NCI-H748 (cell line): ENCODE measurements around the gene GPR17.

Source experiments
- DNase-seq: peaks from one replicate; lab custom pipeline; 2025; ENCODE audit not compliant: unreplicated experiment; lab: John Stamatoyannopoulos, UW

Gene GPR17

DNA sequence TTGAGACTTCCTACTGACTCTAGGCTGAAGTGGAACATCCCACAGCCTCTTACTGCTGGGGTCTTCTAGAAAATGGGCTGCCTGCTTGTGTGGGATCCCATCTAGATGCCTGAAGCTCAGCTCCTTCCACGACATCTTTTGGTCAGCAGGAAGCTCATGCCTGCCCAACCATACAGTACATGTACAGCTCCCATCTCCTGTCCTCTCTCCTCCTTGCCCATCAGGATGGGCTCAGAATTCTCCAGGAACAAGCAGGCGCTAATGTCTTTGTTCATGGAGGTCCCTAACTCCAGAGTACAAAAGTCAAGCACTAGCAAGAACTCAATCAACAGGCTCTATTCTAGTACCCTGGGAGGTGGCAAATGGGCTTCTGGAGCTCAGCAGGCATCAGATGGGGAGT lies 31.7 kb upstream of the GPR17 start:
- no peak for DNase-seq

DNA sequence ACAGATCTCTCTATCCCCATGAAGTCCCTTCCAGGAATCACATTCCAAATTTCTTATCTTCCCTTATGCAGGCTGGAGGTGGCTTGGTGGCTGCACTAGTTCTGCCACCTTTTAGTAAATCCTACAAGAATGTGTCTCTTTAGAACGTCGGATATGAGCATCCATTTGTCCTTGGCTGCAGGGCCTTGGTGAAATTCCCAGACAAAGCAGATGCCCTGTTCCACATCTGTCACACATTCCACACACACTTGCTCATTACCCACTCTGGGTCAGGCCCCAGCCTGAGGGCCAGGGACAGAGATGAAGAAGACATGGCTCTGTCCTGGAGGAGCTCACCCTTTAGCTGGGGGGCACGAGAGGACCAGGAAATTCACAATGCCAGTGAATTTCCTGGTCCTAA lies 31.2 kb upstream of the GPR17 start:
- no peak for DNase-seq

DNA sequence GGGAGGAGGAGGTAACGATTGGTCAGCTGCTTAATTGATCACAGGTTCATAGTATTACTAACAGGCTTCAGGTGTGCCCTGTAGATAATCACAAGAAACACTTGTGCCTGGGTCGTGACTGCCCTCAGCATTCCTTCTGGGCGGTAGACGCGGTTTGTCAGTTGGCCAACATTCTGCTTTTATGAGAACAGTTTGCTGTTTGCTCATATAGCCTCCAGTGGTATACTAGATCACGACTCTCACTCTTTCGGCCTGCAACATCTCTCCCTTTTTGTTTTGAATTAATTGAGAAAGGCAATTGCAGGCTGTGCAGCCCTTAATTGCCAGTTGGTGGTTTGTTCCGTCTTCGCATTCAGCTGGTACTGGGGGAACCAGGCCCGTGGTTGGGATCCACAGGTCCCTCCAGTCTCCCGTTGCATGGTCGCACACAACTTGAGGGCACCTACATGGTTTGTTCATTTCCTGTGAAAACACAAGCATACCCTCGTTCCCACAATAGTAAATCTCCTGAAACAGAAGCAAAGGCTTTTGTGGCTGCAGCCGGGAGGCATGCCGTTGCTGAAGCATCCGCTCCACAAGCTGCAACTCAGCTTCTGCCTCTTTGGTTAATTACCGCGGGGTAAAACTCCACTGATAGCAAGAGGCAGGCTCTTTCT lies 30.3 kb upstream of the GPR17 start:
- no peak for DNase-seq

DNA sequence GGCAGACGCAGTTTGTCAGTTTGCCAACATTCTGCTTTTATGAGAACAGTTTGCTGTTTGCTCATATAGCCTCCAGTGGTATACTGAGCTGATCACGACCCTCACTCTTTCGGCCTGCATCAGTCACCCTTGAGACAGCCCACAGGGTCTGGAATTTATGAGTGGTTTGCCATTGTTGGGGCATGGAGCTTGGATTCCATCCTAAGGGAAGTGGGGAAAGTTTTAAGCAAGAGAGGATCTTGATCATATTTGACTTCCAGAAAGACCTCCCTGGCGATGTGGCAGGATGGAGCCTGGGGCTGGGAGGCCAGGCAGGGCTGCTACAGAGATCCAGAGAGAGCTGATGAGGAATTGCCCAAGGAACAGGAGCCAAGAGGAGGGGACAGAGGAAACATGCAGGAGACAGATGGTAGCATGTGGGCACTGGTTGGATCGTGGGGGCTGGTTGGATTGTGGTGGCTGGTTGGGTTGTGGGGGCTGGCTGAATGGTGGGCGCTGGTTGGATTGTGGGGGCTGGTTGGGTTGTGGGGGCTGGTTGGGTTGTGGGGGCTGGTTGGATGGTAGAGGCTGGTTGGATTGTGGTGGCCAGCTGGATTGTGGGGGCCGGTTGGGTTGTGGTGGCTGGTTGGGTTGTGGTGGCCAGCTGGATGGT lies 27.3 kb upstream of the GPR17 start:
- no peak for DNase-seq

DNA sequence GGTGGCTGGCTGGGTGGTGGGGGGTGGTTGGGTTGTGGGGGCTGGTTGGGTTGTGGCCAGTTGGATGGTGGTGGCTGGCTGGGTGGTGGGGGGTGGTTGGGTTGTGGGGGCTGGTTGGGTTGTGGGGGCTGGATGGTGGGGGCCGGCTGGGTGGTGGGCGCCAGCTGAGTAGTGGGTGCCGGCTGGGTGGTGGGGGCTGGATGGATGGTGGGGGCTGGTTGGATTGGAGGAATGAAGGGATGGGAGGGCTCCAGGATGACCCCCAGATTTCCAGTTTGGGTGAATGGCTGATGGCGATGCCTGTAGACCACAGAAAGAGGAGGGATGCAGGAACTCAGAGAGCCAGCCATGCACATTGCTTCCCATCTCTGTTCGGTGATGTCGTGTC lies 26.8 kb upstream of the GPR17 start:
- DNase-seq: no peak

DNA sequence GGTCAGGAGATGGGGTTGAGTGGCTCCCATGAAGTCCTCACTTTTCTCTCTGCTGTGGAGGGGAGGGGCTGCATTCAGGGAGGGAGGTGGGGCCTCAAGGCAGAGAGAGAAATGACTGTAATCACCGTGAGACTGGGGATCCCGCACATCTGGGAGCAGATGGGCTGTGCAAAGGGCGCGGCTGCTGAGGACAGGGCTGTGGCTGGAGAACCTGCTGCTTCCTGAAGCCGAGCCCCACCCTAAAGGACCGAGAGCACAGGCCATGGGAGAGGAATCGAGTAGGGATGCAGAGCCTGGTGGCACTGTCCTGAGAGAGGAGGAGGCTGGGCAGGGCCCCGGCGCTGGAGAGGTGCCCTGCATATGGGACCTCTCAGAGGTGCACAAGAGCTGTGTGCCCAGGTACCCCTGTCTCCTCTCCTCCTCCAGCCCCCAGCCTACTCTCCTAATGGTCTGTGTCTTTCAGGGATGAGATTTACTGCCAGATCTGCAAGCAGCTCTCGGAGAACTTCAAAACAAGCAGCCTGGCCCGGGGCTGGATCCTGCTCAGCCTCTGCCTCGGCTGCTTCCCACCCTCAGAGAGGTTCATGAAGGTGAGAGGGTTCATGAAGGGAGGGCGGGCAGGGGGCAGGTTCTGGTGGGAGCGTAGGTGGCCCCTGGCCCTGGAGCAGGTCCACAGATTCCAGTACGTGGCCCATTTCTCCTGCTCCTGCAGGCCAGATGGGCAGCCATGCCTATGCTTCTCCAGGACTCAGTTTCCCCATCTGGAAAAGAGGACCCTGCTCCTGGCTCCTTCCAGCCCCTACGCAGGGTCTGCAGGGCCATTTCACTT lies 25.9 kb upstream of the GPR17 start:
- peak; percentile 2 for DNase-seq

DNA sequence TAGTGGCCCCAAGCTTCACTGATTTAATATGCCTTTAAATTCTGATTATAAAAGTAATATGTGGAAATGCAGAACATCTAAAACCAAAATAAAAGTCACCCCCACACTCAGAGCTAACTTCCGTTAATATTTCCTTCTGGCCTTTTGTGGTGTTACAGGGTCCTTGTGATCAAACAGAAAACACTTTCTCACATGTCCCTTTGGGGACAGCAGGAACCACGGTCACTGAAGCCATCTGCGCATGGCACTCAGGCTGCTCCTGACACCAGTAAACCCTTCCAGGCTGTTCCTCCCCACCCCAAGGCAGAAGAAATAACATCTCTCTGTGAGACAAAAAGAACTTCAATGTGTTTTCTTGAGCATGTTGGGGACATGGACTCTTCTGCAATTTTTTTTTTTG lies 25.1 kb upstream of the GPR17 start:
- no peak for DNase-seq

DNA sequence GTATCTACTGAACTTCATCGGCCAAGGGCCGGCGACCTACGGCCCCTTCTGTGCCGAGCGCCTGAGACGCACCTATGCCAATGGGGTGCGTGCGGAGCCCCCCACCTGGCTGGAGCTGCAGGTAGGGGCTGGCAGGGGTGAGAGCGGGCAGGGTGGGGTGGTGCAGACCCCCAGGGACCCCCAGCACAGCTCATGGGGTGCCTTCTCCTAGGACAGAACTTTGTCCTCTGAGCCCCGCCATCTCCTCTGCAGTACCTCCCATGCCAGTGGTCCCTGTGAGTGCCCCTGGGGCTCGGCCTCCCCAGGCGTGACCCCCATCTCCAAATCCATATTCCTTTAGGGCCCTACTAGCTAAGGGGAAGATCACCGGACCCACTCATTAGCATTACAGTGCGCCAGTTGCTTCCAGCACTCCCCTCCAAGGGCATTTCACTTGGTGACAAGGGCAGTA lies 23.9 kb upstream of the GPR17 start:
- DNase-seq: no peak

DNA sequence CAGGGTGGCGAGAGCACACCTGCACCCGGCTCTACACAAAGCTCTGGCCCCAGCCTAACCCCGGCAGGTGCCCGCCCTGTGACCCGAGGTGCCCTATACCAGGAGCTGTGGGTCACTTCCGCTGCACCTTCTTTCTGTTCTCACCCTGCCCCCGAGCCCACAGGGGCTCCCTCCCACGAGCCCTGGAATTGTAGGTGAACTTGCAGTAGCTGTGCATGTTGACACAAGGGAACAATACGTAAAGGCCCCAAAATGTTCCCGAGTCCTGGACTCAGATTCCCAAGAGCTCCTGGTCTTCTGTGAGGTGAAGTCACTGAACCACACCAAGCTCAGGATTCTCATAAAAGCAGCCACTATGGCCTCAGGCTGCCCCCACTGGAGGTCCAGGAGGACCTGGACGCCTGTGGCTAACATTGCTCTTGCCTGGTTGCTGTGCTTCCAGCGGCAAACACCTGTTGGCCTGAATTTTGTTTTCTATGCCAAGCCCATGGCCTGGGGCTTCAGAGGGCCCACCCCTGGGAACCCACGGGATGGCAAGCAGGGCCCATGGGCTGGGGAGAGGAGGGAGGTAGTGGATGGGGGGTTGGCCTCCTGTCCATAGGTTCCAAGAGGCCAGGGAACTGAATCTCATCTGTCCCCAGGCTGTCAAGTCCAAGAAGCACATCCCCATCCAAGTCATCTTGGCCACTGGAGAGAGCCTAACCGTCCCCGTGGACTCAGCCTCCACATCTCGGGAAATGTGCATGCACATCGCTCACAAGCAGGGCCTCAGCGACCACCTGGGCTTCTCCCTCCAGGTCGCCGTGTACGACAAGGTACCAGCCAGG lies 23.2 kb upstream of the GPR17 start:
- DNase-seq: no peak

DNA sequence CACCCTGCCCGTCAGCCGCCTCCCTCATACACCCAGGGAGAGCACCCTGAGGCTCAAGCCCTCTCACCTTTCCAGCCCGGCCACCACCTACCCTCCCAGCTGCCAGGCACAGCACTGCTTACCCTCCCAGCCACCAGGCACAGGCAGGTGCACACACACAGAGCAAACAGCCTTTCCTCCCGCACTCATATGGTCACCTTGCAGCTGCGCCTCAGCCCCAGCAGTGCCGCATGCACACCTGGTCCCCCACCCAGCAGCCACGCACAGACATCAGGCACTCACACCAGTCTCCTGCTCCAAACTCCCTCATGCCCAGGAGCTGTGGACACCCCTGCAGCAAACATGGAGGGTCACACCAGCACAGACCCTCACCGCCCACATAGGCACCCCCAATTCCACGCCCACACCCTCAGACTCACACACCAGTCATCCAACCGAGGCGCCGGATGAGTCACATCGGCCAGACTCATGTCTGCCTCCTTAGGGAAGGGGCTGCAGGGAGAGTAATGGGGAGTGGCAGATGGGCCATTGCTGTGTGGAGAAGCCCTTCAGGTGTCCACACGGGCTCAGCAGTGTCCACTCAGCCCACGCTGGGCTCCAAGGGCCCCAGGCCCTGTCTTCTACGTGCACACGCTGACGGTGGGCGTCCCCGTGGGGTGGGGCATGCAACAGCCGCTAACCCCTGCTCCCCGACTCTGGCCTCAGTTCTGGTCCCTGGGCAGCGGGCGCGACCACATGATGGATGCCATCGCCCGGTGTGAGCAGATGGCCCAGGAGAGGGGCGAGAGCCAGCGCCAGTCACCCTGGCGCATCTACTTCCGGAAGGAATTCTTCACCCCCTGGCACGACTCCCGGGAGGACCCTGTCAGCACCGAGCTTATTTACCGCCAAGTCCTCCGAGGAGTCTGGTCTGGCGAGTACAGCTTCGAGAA lies 22.3 kb upstream of the GPR17 start:
- DNase-seq: no peak

DNA sequence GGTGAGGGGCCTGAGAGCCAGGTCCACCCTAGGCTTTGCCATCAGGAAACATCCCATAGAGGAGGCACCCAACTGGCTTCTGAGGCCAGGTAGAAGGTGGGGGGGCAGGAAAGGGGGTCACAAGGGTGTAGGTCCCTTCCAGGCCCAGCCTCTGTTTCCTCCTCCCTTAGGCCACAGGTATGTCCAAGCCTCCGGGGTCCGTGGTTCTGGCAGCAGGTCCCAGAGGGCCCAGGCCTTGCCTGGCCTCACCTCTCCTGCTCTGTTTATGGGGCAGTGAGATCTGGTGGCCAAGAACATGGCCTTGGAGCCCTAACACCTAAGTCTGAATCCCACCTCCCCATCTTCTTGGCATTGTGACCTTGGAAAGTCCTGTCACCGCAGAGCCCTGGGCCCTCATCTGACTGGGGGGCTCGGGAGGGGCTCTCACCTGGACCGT lies 21.6 kb upstream of the GPR17 start:
- no peak for DNase-seq

DNA sequence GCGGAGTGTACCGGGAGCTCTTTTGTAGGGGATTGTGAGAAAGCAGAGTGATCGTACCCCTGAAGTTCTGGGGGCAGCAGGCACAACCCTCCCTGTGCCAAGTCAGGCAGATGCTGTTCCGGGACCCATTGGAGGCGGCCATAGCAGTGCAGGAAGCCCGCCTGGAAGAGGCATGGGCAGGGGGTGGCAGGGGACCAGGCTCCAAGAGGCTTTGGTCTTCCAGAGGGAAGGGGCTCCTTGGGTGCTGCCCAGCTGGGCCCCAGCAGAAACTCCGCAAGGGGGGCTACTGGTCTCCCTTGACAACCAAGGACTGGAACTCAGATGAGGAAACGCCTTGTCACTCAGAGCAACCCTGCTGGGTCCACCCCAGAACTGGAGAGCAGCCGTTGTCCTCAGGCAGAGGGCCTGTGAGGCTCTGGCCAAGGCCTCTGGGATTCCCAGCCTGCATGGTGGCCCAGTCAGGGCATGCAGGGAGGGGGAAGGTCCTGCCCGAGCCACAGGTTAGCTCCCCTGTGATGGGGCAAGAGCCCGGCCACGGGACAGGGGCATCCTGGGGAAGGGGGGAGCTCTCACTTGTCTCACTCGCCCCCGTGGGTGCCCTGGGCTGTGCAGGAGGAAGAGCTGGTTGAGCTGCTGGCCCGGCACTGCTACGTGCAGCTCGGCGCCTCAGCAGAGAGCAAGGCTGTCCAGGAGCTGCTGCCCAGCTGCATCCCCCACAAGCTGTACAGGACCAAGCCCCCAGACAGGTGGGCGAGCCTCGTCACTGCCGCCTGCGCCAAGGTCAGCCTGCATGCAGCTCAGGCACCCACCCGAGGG lies 21.0 kb upstream of the GPR17 start:
- no peak for DNase-seq

DNA sequence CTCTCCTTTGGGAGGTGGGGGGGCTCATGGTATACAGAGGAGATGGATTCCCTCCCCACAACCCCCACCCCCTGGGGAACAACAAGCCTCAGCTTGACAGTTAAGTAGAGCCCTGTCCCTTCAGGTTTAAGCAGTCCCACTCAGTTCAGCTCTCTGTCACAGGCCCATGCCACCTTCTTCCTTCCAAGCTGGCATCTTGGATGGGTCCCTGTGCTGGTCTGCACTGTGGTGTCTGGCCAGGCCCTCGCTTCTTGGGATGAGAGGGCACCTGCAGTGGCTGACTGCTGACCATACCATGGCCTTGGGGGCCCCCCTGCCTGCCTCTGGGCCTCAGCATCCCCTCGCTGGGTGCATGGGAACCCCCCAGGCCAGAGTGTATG lies 20.4 kb upstream of the GPR17 start:
- DNase-seq: no peak

DNA sequence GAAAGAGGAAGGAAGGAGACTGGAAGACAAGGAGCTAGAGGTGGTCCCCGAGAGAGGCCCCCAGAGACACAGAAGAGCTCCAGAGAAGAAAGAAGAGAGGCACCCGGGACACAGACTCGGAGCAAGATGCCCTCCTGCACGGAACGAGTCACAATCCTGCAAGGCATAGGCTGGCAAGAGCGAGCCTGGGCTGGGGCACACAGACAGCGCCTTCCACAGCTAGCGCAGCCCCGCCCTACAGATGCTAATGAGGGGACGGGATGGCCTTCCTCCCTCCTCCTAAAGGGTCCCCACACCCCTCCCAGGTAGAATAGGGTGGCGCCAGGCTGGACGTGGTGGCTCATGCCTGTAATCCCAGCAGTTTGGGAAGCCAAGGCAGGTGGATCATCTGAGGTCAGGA lies 19.8 kb upstream of the GPR17 start:
- DNase-seq: no peak

DNA sequence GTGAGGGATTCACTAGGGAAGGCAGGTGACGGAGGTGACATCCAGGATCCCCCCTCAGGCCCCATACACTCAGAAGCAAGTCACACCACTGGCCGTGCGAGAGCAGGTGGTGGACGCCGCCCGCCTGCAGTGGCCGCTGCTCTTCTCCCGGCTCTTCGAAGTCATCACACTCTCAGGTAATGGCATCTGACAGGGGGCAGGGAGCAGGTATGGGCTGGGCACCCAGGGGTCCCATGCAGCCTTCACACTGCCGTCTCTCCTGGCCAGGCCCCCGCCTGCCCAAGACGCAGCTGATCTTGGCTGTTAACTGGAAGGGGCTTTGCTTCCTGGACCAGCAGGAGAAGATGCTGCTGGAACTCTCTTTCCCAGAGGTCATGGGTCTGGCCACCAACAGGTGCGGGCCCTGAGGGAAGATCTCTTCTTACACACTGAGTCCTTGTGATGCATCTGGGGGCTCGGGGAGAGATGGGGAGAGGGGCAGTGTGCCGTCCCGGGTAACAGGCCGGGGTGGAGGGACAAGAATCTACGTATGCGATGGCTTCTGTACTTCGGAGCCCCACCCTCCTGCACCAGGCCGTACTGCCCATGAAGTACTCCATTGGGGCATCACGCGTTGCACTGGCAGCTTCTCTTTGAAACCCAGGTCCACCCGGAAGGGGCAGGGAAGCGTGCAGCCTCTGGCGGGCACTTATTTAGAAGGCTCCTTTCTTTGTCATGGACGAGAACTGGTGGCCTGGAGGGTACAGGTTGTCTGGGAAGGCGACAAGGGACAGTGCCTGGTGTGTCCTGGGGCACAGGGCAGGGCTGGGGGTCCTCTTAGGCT lies 18.8 kb upstream of the GPR17 start:
- DNase-seq: no peak

DNA sequence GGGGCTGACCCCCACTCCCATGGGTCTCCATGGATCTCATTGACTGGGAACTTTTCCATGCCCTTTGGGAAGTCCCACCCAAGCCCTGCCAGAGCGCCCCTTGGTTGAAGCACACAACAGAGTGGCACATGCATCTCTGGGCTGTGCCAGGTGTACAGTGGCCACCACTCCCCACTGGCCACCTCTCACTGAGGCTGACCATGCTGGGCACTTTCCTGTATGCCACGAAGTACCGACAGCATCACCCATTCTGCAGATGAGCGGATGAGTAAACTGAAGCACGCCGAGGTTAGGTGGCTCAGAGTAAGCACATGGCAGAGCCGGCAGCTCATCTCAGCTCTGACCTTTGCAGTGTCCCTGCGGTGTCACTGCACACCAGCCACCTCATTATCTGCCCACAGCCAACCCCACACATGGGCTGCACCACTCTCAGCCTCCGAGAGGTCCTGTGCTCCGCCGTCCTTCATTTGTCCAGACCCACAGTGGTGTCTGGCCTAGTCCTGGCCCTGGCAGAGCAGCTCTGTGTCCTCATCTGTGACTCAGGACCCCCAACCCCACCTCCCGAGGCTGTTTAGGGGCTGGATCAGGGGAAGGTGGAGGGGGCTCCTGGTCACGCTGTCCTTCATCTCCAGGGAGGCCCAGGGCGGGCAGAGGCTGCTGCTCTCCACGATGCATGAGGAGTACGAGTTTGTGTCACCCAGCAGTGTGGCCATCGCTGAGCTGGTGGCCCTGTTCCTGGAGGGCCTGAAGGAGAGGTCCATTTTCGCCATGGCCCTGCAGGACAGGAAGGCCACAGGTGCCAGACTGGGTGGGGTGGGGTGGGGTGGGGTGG lies 18.0 kb upstream of the GPR17 start:
- DNase-seq: no peak

DNA sequence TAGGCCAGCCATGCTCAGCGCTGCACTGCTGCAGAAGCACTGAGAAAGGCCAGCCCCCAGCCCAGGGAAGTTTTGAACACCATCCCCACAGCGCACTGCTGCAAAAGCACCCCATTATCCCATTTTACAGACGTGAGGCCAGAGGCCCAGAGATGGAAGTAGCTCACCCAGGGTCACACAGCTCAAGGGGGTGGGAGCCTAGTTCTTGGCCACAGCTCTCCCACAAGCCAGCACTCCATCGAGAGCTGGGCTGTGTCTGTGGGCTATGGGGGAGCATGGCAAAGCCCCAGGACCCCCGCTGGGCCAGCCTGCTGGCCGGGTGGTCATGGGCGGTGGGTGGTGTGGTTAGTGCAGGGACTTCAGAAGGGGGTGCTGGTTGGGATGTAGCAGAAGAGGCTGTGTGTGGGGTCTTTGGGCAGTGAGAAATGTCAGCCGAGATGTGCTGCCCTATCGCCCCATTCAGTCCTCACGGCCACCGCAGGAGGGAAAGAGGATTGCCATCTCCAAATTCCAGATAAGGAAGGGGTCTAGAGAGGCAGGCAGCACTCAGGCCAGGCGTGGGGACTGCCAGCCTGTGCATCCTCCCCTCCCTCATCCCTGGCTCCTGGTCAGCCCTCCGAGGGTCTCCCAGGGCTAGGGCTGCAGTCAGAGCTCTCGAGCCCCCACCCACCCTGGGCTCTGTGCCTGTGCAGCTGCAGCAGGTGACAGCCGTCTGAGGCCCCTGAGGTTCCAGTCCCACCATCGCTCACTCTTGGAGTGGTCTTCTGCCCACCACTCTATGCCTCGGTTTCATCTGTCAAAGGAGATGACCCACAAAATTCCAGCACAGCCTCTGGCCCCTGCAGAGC lies 17.0 kb upstream of the GPR17 start:
- DNase-seq: no peak
